Thoracic aorta endothelial cell (primary cell): Measurements from ENCODE around the gene BCAS4. TPM values are rescaled to one million over a fixed set of nuclear protein-coding genes. Genes with fewer than 3 reads are reported as not detected.

Experiments used
- small RNA-seq: library from RNA; depleted of rRNA; stranded (forward); fragments of <200 nt; gene quantifications from one replicate; pipeline ENCODE3, GENCODE V24; 2012
- total RNA-seq: library from RNA; depleted of rRNA; stranded (reverse); fragments of >200 nt; gene quantifications from 2 replicates; pipeline ENCODE4 v1.2.3, GENCODE V29; 2012

The BCAS4 gene, protein sequence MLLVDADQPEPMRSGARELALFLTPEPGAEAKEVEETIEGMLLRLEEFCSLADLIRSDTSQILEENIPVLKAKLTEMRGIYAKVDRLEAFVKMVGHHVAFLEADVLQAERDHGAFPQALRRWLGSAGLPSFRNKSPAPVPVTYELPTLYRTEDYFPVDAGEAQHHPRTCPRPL
- total RNA-seq: 1.0 and 2.9 TPM in 2 replicates

DNA sequence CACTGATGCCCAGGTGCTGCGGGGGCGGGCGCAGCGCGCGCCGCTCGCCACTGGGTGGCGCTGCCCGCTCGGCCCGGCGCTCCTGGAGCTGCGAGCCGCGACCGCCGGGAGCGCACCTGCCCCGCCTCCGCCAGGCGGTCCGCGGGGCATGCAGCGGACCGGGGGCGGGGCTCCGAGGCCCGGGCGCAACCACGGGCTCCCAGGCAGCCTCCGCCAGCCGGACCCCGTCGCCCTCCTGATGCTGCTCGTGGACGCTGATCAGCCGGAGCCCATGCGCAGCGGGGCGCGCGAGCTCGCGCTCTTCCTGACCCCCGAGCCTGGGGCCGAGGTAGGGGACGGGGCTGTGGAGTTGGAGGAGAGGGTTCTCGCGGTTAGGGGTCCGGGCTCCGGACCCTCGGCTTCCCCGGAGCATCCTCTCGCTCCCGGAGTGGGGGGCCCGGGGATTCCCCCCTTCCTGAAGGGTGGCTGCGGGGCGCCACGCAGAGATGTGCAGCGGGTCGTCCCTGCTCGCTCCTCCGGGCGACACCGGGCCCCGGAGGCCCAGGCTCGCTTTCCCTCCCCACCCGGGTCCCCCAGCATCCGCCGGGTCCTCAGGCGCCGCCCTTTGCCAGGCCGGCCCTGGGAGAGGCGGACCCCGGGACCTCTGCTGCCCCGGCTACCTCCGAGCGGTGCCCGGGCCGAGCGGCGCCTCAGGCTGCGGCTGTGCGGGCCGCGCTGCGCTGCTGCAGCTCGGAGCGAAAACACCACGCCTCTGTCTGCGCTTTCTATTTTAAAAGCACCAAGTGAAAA is at the start of gene BCAS4:
Gene BCAS4 (plus strand): TSS at position 216 of the 789 bp plus-strand sequence. CDS start 23 bp downstream, at position 239.

Small RNAs within 50 kb of the gene (small RNA-seq; reads per million reads assigned to genes)
- gene TMSB4XP6: not detected

Other genes starting within 250 kb of the BCAS4 start
- gene RIPOR3, start 103.5 kb upstream of the BCAS4 start, total RNA-seq: not detected in 2 replicates
- 0.27 and 0.43 TPM in 2 replicates for gene PARD6B, start 63.5 kb upstream of the BCAS4 start, total RNA-seq
- gene ADNP, start 136.4 kb downstream of the BCAS4 start, total RNA-seq: 54.0 and 56.4 TPM in 2 replicates
- 91.2 and 102 TPM in 2 replicates for gene DPM1, start 163.5 kb downstream of the BCAS4 start, total RNA-seq
- gene MOCS3, start 163.8 kb downstream of the BCAS4 start, total RNA-seq: 7.4 and 9.0 TPM in 2 replicates
- 0.40 and 1.5 TPM in 2 replicates for gene KCNG1, start 228.0 kb downstream of the BCAS4 start, total RNA-seq